HEK293 (cell line): Measurements from ENCODE around the gene PDPK1.

ENCODE experiments used
- CTCF ChIP-seq: fragments of 450-650 bp; formaldehyde crosslinking; IDR thresholded peaks from 2 replicates; pipeline ENCODE4 v1.5.1; 2016; ENCODE audit warnings: missing biosample characterization, missing genetic modification characterization
- GLI4 ChIP-seq: fragments of 450-650 bp; formaldehyde crosslinking; IDR thresholded peaks from 2 replicates; pipeline ENCODE4 v1.5.1; 2016; ENCODE audit warnings: missing biosample characterization, missing genetic modification characterization
- HOXA7 ChIP-seq: sonication (generic); formaldehyde crosslinking; IDR thresholded peaks from 2 replicates; pipeline ENCODE4 v1.8.1; 2022; ENCODE audit warnings: missing genetic modification reagents, borderline replicate concordance
- HOXC10 ChIP-seq: sonication (generic); formaldehyde crosslinking; IDR thresholded peaks from 2 replicates; pipeline ENCODE4 v1.8.1; 2023; ENCODE audit warnings: mild to moderate bottlenecking, missing genetic modification reagents
- HOXD13 ChIP-seq: sonication (generic); formaldehyde crosslinking; IDR thresholded peaks from 2 replicates; pipeline ENCODE4 v1.8.0; 2022; ENCODE audit warnings: missing genetic modification reagents, borderline replicate concordance
- IKZF3 ChIP-seq: fragments of 450-650 bp; IDR thresholded peaks from 2 replicates; pipeline ENCODE4 v1.5.0; 2018; ENCODE audit warnings: missing biosample characterization, mild to moderate bottlenecking, missing genetic modification characterization, moderate library complexity
- KLF8 ChIP-seq: fragments of 450-650 bp; formaldehyde crosslinking; IDR thresholded peaks from 2 replicates; pipeline ENCODE4 v1.5.1; 2016; ENCODE audit warnings: missing biosample characterization, missing genetic modification characterization
- KLF9 ChIP-seq: fragments of 450-650 bp; formaldehyde crosslinking; IDR thresholded peaks from 2 replicates; pipeline ENCODE4 v1.5.1; 2016; ENCODE audit warnings: missing biosample characterization, missing genetic modification characterization, low read depth
- REPIN1 ChIP-seq: fragments of 450-650 bp; formaldehyde crosslinking; IDR thresholded peaks from 2 replicates; pipeline ENCODE4 v1.5.1; 2017; ENCODE audit warnings: missing biosample characterization, missing genetic modification characterization, low read depth
- SP3 ChIP-seq: fragments of 450-650 bp; formaldehyde crosslinking; IDR thresholded peaks from 2 replicates; pipeline ENCODE4 v1.5.1; 2016; ENCODE audit warnings: missing biosample characterization, missing genetic modification characterization
- TCF7L2 ChIP-seq: IDR thresholded peaks from 2 replicates; pipeline ENCODE4 v1.6.1; 2011; ENCODE audit warnings: low read depth, mild to moderate bottlenecking, inconsistent platforms, low read length, moderate library complexity, borderline replicate concordance
- TRIM28 ChIP-seq: IDR thresholded peaks from 2 replicates; pipeline ENCODE4 v1.6.1; 2011; ENCODE audit warnings: low read length, control low read depth, borderline replicate concordance
- TSHZ1 ChIP-seq: fragments of 450-650 bp; formaldehyde crosslinking; IDR thresholded peaks from 2 replicates; pipeline ENCODE4 v1.5.1; 2016; ENCODE audit warnings: missing biosample characterization, missing genetic modification characterization, borderline replicate concordance
- WT1 ChIP-seq: fragments of 450-650 bp; formaldehyde crosslinking; IDR thresholded peaks from 2 replicates; pipeline ENCODE4 v1.5.1; 2016; ENCODE audit warnings: missing biosample characterization, missing genetic modification characterization
- YY1 ChIP-seq: fragments of 450-650 bp; formaldehyde crosslinking; IDR thresholded peaks from 2 replicates; pipeline ENCODE4 v1.5.1; 2018; ENCODE audit warnings: missing biosample characterization, missing genetic modification characterization
- ZBTB20 ChIP-seq: fragments of 450-650 bp; formaldehyde crosslinking; IDR thresholded peaks from 2 replicates; pipeline ENCODE4 v1.5.1; 2016; ENCODE audit warnings: missing biosample characterization, missing genetic modification characterization
- ZBTB6 ChIP-seq: fragments of 450-650 bp; formaldehyde crosslinking; IDR thresholded peaks from 2 replicates; pipeline ENCODE4 v1.5.1; 2017; ENCODE audit warnings: missing biosample characterization, missing genetic modification characterization
- ZBTB8A ChIP-seq: fragments of 450-650 bp; formaldehyde crosslinking; IDR thresholded peaks from 2 replicates; pipeline ENCODE4 v1.5.1; 2016; ENCODE audit warnings: missing biosample characterization, missing genetic modification characterization
- ZNF112 ChIP-seq: fragments of 450-650 bp; formaldehyde crosslinking; IDR thresholded peaks from 2 replicates; pipeline ENCODE4 v1.5.0; 2017; ENCODE audit warnings: missing biosample characterization, missing genetic modification characterization
- ZNF121 ChIP-seq: fragments of 450-650 bp; formaldehyde crosslinking; IDR thresholded peaks from 2 replicates; pipeline ENCODE4 v1.5.1; 2016; ENCODE audit warnings: missing biosample characterization, missing genetic modification characterization
- ZNF132 ChIP-seq: fragments of 450-650 bp; formaldehyde crosslinking; IDR thresholded peaks from 2 replicates; pipeline ENCODE4 v1.5.1; 2017; ENCODE audit warnings: missing biosample characterization, missing genetic modification characterization, borderline replicate concordance
- ZNF133 ChIP-seq: fragments of 450-650 bp; formaldehyde crosslinking; IDR thresholded peaks from 2 replicates; pipeline ENCODE4 v1.5.1; 2016; ENCODE audit warnings: missing biosample characterization, missing genetic modification characterization
- ZNF157 ChIP-seq: fragments of 450-650 bp; formaldehyde crosslinking; IDR thresholded peaks from 2 replicates; pipeline ENCODE4 v1.5.1; 2016; ENCODE audit warnings: missing biosample characterization, missing genetic modification characterization
- ZNF184 ChIP-seq: fragments of 450-650 bp; IDR thresholded peaks from 2 replicates; pipeline ENCODE4 v1.5.1; 2018; ENCODE audit warnings: missing biosample characterization, mild to moderate bottlenecking, missing genetic modification characterization
- ZNF239 ChIP-seq: fragments of 450-650 bp; formaldehyde crosslinking; IDR thresholded peaks from 2 replicates; pipeline ENCODE4 v1.5.1; 2016; ENCODE audit warnings: missing biosample characterization, missing genetic modification characterization
- ZNF473 ChIP-seq: fragments of 450-650 bp; formaldehyde crosslinking; IDR thresholded peaks from 2 replicates; pipeline ENCODE4 v1.5.1; 2017; ENCODE audit warnings: missing biosample characterization, missing genetic modification characterization
- ZNF548 ChIP-seq: fragments of 450-650 bp; formaldehyde crosslinking; IDR thresholded peaks from 2 replicates; pipeline ENCODE4 v1.5.1; 2016; ENCODE audit warnings: missing biosample characterization, missing genetic modification characterization
- ZNF558 ChIP-seq: fragments of 450-650 bp; formaldehyde crosslinking; IDR thresholded peaks from 2 replicates; pipeline ENCODE4 v1.5.1; 2016; ENCODE audit warnings: missing biosample characterization, missing genetic modification characterization
- ZNF560 ChIP-seq: fragments of 450-650 bp; formaldehyde crosslinking; IDR thresholded peaks from 2 replicates; pipeline ENCODE4 v1.5.1; 2017; ENCODE audit warnings: missing biosample characterization, missing genetic modification characterization, borderline replicate concordance
- ZNF701 ChIP-seq: fragments of 450-650 bp; formaldehyde crosslinking; IDR thresholded peaks from 2 replicates; pipeline ENCODE4 v1.5.1; 2016; ENCODE audit warnings: missing biosample characterization, missing genetic modification characterization
- ZNF776 ChIP-seq: fragments of 450-650 bp; formaldehyde crosslinking; IDR thresholded peaks from 2 replicates; pipeline ENCODE4 v1.5.0; 2017; ENCODE audit warnings: missing biosample characterization, missing genetic modification characterization, borderline replicate concordance
- ZNF791 ChIP-seq: fragments of 450-650 bp; formaldehyde crosslinking; IDR thresholded peaks from 2 replicates; pipeline ENCODE4 v1.5.1; 2016; ENCODE audit warnings: missing biosample characterization, missing genetic modification characterization
- ZNF792 ChIP-seq: fragments of 450-650 bp; formaldehyde crosslinking; IDR thresholded peaks from 2 replicates; pipeline ENCODE4 v1.5.1; 2016; ENCODE audit warnings: missing biosample characterization, missing genetic modification characterization
- ZNF830 ChIP-seq: fragments of 450-650 bp; IDR thresholded peaks from 2 replicates; pipeline ENCODE4 v1.5.0; 2018; ENCODE audit warnings: missing biosample characterization, missing genetic modification characterization, low read depth, mild to moderate bottlenecking, moderate library complexity
- ZSCAN23 ChIP-seq: fragments of 450-650 bp; formaldehyde crosslinking; IDR thresholded peaks from 2 replicates; pipeline ENCODE4 v1.5.1; 2016; ENCODE audit warnings: missing biosample characterization, missing genetic modification characterization
- TF ChIP-seq, protein P1 (sequence below): fragments of 450-650 bp; formaldehyde crosslinking; IDR thresholded peaks from 2 replicates; pipeline ENCODE4 v1.5.1; 2016; ENCODE audit warnings: missing biosample characterization, missing genetic modification characterization

PDPK1 gene

GRCh38 chr16:2520097-2520783 is 17.6 kb upstream of the PDPK1 start, which contains the start of gene AMDHD2 (continued):
- TF ChIP-seq CTCF (no peak), YY1 (no peak), WT1 (tag by site-specific recombination) (no peak), SP3 (tag by site-specific recombination) (0 out of 2 replicates have a peak, but pooled peaks have one; percentile 13), HOXC10 (CRISPR knock-in tag) (no peak), HOXA7 (CRISPR knock-in tag) (no peak), ZBTB20 (tag by site-specific recombination) (peak; percentile 33; the same call in 1 of the 2 replicates), HOXD13 (CRISPR knock-in tag) (no peak), GLI4 (tag by site-specific recombination) (no peak), ZNF473 (tag by site-specific recombination) (no peak), ZNF121 (no peak), ZNF184 (no peak), KLF9 (tag by site-specific recombination) (peak; percentile 32; the same call in 1 of the 2 replicates), ZNF548 (tag by site-specific recombination) (no peak), IKZF3 (no peak), TRIM28 (no peak), ZNF792 (tag by site-specific recombination) (no peak), TCF7L2 (no peak), ZNF830 (tag by site-specific recombination) (no peak), ZNF133 (tag by site-specific recombination) (no peak), ZNF157 (tag by site-specific recombination) (no peak), ZNF776 (tag by site-specific recombination) (no peak), KLF8 (no peak), TSHZ1 (tag by site-specific recombination) (no peak), REPIN1 (no peak), ZBTB8A (tag by site-specific recombination) (peak; percentile 67), ZNF112 (tag by site-specific recombination) (no peak), ZNF701 (tag by site-specific recombination) (no peak), ZBTB6 (peak; percentile 79), ZNF558 (tag by site-specific recombination) (no peak), ZNF132 (tag by site-specific recombination) (no peak), ZNF791 (tag by site-specific recombination) (no peak), ZSCAN23 (no peak), ZNF560 (no peak), ZNF239 (tag by site-specific recombination) (no peak)
- TF ChIP-seq, protein P1, sequence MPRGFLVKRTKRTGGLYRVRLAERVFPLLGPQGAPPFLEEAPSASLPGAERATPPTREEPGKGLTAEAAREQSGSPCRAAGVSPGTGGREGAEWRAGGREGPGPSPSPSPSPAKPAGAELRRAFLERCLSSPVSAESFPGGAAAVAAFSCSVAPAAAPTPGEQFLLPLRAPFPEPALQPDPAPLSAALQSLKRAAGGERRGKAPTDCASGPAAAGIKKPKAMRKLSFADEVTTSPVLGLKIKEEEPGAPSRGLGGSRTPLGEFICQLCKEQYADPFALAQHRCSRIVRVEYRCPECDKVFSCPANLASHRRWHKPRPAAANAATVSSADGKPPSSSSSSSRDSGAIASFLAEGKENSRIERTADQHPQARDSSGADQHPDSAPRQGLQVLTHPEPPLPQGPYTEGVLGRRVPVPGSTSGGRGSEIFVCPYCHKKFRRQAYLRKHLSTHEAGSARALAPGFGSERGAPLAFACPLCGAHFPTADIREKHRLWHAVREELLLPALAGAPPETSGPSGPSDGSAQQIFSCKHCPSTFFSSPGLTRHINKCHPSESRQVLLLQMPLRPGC (tag by site-specific recombination), result 0 out of 2 replicates have a peak, but pooled peaks have one; percentile 22
